Gastrocnemius medialis (tissue), 4 donors: ENCODE results near the gene SLC46A3.

ENCODE experiments used
- POLR2A ChIP-seq, 2 donors: fragments of 450-650 bp; IDR thresholded peaks; one replicate each; pipeline ENCODE4 v1.6.1; 2017; ENCODE audit warnings: antibody characterized with exemption in 2 of 2, mild to moderate bottlenecking in 2 of 2, moderate library complexity in 2 of 2
- TF ChIP-seq, protein P1 (sequence below), 5 experiments: fragments of 450-650 bp in 3 of 5; fragments of 200-600 bp in 2 of 5; sonication (generic) in 2 of 5; IDR thresholded peaks in 4 of 5; conservative IDR thresholded peaks in 1 of 5; 1 replicate in 4 of 5; 2 replicates in 1 of 5; pipeline ENCODE4 v1.5.1; 2016 to 2019; ENCODE audit warnings: antibody characterized with exemption in 5 of 5, mild to moderate bottlenecking in 3 of 5, moderate library complexity in 3 of 5

DNA sequence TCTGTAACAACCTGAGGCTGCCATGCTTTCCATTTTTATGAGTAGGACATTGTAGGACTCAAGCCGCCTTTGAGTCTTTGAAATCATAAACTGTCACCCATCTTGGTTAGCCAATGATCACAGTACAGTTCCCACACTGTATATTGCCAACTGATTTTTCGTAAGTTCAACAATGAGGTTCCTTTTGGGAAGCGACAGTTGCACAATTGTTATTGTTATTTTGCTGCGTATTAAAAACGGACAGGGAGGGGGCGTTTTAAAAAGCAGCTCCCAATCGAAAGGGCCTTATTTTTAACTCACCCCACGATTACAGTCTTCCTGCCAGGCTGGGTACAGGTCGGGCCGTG lies 601 bp downstream of the SLC46A3 start:
- no peak for TF ChIP-seq POLR2A (IDR thresholded peaks at IDR 0.05)
- TF ChIP-seq, protein P1, sequence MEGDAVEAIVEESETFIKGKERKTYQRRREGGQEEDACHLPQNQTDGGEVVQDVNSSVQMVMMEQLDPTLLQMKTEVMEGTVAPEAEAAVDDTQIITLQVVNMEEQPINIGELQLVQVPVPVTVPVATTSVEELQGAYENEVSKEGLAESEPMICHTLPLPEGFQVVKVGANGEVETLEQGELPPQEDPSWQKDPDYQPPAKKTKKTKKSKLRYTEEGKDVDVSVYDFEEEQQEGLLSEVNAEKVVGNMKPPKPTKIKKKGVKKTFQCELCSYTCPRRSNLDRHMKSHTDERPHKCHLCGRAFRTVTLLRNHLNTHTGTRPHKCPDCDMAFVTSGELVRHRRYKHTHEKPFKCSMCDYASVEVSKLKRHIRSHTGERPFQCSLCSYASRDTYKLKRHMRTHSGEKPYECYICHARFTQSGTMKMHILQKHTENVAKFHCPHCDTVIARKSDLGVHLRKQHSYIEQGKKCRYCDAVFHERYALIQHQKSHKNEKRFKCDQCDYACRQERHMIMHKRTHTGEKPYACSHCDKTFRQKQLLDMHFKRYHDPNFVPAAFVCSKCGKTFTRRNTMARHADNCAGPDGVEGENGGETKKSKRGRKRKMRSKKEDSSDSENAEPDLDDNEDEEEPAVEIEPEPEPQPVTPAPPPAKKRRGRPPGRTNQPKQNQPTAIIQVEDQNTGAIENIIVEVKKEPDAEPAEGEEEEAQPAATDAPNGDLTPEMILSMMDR (IDR thresholded peaks at IDR 0.05 in 4 of 5, conservative IDR thresholded peaks at IDR 0.05 in 1 of 5), result no peak
